ENCODE results near the gene PITHD1.
"Not testable (repeated sequence)": the region's sequence is repeated elsewhere in the genome, so short reads cannot be mapped to it uniquely, and the experiment has no call there.

Gene PITHD1

DNA sequence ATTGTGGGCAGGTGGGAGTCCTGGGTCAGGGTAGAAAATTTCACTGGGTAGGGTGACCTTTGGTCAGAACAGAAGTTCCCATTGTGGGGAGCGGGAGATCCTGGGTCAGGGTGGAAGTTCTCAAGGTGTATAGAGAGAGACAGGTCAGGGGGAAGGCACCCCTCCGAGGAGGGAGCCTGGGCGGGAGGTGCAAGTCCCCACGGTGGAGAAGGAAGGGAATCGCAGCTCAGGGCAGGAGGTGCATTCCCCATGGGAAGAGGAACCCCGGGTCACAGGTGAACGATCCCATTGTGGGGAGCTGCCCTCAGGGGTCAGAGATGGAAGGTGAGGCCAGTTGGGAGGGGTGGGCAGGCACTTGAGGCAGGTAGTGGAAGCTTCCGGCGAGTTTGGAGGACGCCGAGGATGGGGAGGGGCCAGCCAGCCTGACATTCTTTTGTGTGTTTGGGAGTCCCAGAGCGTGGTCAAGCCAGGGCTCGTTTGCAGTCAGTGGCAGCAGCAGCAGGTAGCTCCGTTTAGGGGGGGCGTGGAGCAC lies 13.4 kb downstream of the PITHD1 start:
- Mint-ChIP-seq H3K4me3 (peak overlapping the region; percentile 100), H3K4me1 (peaks cover 38% of the 10 kb centered on the region), H3K36me3 (peaks cover 86% of the 10 kb centered on the region), H3K27ac (peak overlapping the region; percentile 97), H3K9me3 (no peaks in the 10 kb centered on the region)
- DNase-seq (ENCODE audit: low spot score in 2 of 2) (no peak), ATAC-seq (peak; percentile 43)

DNA sequence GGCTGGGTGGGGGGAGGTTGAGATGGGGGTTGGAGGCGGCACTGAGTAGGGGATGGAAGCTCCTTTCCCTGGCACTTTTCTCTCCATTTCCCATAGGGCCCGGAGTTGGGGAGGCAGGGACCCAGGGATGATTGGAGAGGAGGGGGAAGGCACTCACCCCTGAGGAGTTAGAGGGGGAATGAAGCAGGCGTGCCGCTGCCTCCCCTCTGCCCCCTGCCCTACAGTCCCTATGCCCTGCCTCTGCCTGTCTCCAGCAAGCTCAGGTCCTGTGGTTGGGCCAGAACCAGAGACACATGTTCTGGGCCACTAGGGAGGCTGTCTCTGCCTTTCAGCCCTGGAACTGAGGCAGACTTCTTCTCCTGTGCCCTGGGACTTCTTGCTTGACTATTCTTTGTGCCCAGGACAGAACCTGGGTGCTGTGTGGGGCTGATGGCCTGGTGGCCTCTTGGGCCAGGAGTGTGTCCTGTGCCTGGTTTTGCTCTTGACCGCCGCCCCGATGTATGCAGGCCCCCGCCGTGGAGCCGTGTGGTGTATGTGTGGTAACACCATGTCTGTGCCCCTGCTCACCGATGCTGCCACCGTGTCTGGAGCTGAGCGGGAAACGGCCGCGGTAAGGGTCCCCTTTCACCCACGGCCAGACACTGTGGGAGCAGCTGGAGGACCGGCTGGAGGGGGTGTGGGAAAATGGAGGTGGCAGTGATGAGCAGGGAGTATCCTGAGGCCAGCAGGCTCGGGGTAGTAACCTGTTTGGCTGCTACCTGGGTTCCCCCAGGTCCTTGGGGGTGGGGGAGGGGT lies 14.1 kb downstream of the PITHD1 start:
- ATAC-seq (no peak), DNase-seq (ENCODE audit: low spot score in 2 of 2) (no peak)
- peak overlapping the region; percentile 97 for H3K27ac Mint-ChIP-seq
- H3K4me3 Mint-ChIP-seq = peak overlapping the region; percentile 100
- H3K36me3 Mint-ChIP-seq = peaks cover 86% of the 10 kb centered on the region
- peaks cover 44% of the 10 kb centered on the region for H3K4me1 Mint-ChIP-seq
- no peaks in the 10 kb centered on the region for H3K9me3 Mint-ChIP-seq

DNA sequence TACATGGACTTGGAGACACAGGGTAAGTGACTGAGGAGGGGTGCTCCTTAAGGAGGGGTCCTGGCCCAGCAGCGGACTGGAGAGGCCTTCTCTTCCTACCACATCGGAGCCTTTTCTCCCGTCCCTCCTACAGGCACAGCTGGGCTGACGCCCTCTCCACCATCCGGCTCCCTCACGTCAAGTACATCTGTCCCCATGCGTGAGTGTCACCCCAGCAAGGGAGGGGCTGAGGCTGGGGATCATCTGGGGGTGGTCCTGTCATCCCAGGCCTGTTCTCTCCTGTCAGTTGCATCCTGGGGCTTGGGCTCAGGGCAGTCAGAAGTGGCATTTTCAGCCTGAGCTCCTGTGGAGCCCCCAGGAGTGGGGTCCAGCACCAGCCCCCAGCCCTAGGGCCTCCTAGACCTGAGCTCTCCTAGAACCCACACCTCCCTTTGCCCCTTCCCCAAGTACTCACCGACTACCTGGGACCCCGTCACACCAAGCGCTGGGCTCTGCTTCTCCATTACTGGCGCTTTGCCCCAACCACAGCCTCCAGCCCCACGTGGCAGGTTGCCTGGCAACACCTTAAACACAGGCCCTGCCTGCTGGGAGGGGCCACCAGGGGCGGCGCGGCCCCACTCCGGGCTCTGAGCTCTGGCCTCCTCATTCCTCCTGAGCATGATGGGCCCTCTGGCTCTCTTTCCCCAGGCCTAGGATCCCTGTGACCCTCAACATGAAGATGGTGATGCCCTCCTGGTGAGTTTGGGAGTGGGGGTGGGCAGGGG lies 15.0 kb downstream of the PITHD1 start:
- H3K9me3 Mint-ChIP-seq = no peaks in the 10 kb centered on the region
- ATAC-seq (peak; percentile 8), DNase-seq (ENCODE audit: low spot score in 2 of 2) (no peak)
- H3K4me3 Mint-ChIP-seq = peak overlapping the region; percentile 100
- H3K27ac Mint-ChIP-seq = peak overlapping the region; percentile 97
- peaks cover 86% of the 10 kb centered on the region for H3K36me3 Mint-ChIP-seq
- H3K4me1 Mint-ChIP-seq = peaks cover 44% of the 10 kb centered on the region

DNA sequence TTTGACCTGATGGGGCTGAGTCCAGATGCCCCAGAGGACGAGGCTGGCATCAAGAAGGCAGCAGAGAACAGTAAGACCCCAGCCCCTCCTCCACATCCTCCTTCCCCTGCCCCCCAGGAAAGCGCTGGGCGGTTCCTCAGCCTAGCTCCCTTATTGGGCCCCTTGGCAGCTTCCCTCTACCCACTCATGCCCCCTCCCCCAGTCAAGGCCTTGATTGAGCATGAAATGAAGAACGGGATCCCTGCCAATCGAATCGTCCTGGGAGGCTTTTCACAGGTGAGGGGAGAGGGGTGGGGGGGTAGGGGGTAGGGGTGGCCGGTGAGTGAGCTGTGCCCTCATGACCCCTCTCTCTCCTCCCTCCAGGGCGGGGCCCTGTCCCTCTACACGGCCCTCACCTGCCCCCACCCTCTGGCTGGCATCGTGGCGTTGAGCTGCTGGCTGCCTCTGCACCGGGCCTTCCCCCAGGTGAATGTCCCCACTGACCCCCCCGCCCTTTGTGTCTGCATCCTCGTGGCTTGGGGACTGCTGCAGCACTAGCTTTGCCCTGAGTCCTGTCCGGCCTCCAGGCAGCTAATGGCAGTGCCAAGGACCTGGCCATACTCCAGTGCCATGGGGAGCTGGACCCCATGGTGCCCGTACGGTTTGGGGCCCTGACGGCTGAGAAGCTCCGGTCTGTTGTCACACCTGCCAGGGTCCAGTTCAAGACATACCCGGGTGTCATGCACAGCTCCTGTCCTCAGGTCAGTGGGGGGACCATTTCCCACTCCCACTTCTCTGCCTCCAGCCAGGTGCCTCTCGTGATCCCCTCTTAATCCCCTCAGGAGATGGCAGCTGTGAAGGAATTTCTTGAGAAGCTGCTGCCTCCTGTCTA lies 15.9 kb downstream of the PITHD1 start:
- peak overlapping the region; percentile 97 for H3K27ac Mint-ChIP-seq
- H3K4me3 Mint-ChIP-seq = no peak overlapping the region
- no peaks in the 10 kb centered on the region for H3K9me3 Mint-ChIP-seq
- ATAC-seq (no peak), DNase-seq (ENCODE audit: low spot score in 2 of 2) (no peak)
- peaks cover 86% of the 10 kb centered on the region for H3K36me3 Mint-ChIP-seq
- H3K4me1 Mint-ChIP-seq = peaks cover 46% of the 10 kb centered on the region

DNA sequence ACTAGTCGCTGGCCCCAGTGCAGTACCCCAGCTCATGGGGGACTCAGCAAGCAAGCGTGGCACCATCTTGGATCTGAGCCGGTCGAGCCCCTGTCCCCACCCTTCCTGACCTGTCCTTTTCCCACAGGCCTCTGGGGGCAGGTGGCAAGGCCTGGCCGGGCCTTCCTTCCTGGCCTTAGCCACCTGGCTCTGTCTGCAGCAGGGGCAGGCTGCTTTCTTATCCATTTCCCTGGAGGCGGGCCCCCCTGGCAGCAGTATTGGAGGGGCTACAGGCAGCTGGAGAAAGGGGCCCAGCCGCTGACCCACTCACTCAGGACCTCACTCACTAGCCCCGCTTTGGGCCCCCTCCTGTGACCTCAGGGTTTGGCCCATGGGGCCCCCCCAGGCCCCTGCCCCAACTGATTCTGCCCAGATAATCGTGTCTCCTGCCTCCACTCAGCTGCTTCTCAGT lies 16.5 kb downstream of the PITHD1 start:
- not testable (repeated sequence) for DNase-seq (ENCODE audit: low spot score in 2 of 2); H3K4me3 Mint-ChIP-seq; H3K9me3 Mint-ChIP-seq; ATAC-seq
- peak overlapping the region; percentile 45 for H3K27ac Mint-ChIP-seq
- H3K4me1 Mint-ChIP-seq = peaks cover 52% of the 10 kb centered on the region
- H3K36me3 Mint-ChIP-seq = peaks cover 88% of the 10 kb centered on the region

DNA sequence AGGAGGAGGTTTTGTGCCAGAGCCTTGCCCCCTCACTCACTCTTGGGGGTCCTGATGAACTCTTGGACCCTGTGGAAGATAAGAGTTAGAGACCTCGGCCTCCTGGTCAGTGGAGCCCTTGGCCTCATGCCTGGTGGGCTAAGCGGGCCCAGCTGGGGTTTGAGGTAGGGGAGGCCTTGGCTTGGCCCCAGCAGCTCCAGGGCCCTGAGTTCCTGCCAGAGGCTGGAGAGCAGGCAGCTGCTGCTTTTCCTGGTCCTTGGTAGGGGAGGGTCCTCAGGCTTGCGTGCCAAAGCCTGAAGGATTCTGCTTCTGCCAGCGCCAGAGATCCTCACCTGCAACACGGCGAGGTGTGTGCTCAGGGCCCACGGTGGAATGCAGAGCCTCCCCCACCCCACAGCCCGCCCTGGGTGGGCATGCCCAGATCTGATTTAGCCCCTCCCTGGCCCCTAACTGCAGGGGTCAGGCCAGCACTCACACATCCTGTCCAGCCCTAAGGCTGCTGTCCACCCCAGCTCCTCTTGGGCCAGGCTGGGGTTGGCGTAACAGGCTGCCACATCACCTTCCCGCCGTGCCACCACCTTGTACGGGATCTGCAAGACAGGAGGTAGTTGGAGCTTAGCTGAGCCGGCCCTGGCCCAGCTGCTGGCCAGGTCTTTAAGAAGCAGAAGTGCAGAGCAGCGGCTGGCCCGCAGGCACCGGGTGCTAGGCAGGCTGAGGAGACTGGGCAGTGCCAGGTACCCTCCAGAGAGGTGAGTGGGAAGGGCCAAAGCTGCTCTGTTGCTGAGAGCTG lies 17.7 kb downstream of the PITHD1 start:
- peak overlapping the region; percentile 56 for H3K27ac Mint-ChIP-seq
- peaks cover 84% of the 10 kb centered on the region for H3K36me3 Mint-ChIP-seq
- no peaks in the 10 kb centered on the region for H3K9me3 Mint-ChIP-seq
- ATAC-seq = no peak
- no peak for DNase-seq (ENCODE audit: low spot score in 2 of 2)
- H3K4me3 Mint-ChIP-seq = no peak overlapping the region
- peaks cover 47% of the 10 kb centered on the region for H3K4me1 Mint-ChIP-seq

DNA sequence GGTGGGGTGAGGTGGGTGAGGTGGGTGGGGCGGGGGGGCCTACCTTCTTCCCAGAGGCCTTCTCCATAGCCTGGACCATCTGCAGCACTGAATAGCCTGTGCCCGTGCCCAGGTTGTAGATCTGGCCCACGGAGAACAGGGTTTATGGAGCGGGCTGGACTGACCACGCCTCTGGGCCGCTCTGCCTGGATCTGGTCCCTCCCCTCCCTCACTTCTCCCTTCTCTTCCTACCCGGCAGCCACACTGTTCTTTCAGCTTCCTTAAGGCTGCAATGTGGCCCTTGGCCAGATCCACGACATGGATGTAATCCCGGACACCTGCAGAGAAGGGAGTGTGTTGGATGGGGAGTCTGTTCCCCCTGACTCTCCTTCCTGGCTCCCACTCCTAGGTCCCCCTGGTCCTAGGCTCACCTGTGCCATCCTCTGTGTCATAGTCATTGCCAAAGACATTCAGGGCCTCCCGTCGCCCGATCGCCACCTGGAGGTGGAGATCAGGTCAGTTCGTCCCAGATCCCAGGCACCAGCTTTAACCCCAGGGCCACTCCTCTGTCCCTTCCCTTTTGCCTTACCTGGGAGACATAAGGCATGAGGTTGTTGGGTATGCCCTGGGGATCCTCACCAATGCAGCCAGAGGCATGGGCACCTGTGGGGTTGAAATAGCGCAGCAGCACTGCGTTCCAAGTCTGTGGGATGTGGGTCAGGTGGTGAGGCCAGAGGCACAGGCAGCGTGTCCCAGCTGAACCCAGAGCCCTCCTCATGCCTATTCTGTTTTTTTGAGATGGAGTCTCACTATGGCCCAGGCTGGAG lies 18.5 kb downstream of the PITHD1 start:
- Mint-ChIP-seq H3K4me1 (peaks cover 39% of the 10 kb centered on the region), H3K36me3 (peaks cover 76% of the 10 kb centered on the region), H3K27ac (peak overlapping the region; percentile 56), H3K9me3 (no peaks in the 10 kb centered on the region), H3K4me3 (no peak overlapping the region)
- ATAC-seq (no peak), DNase-seq (ENCODE audit: low spot score in 2 of 2) (no peak)

DNA sequence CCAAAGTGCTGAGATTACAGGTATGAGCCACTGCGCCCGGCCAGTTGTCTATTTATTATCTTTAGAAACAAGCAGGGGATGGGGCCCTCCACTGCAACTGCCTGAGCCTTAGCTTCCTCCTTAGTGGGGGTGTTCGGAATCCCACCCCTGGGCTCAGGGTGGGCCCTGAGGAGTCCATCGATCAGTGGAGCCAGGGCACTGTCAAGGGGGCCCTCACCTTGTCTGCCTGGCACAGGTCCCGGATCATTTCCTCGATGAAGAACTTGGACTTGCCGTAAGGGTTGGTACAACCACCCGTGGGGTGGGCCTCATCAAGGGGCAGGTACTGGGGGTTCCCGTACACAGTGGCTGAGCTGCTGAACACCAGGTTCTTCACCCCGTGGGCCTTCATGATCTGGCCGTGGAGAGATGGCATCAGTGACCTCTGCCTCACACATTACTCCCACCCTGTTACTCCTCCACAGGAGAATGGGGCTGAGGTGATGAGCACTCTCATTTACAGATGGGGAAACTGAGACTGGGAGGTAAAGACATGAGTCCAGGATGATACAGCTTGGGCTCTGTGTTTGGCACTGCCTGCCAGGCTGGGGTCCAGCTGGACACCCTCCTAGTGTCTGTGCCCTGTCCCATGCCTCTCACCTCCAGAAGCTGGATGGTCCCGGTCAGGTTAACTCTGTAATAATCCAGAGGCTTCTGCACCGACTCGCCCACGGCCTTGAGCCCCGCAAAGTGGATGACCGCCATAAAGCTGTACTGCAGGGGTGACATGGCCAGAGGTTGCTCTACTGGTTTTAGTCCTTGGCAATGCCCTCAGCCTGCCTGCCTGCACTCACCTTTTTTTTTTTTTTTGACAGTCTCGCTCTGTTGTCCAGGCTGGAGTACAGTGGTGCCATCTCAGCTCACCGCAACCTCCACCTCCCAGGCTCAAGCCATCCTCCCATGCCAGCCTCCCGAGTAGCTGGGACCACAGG lies 19.5 kb downstream of the PITHD1 start:
- no peak overlapping the region for H3K4me3 Mint-ChIP-seq
- no peak for ATAC-seq
- H3K27ac Mint-ChIP-seq = no peak overlapping the region
- H3K9me3 Mint-ChIP-seq = no peaks in the 10 kb centered on the region
- no peak for DNase-seq (ENCODE audit: low spot score in 2 of 2)
- H3K4me1 Mint-ChIP-seq = peaks cover 28% of the 10 kb centered on the region
- H3K36me3 Mint-ChIP-seq = peaks cover 67% of the 10 kb centered on the region

DNA sequence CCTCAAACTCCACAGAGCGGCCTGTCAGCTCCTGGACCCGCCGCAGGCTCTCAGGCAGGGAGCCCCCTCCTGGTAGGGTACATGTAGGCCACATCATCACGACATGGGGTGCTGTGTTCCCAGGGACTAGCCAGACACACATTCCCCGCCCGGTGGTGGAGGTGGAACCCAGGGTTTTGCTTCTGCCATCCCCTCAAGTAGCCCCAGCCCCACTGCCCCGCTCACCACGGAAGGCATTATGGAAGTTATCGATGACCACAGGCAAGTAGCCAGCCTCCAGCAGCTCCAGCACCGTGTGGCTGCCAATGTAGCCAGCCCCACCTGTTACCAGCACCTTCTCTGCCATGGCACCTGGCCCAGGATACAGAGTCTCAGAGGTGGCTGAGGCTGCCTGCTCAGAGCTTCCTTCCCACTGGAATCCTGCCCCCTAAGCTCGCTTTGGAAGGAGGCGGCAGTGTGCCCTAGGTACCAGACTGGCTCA lies 20.5 kb downstream of the PITHD1 start:
- Mint-ChIP-seq H3K4me3 (peak overlapping the region; percentile 90), H3K36me3 (peaks cover 60% of the 10 kb centered on the region), H3K9me3 (no peaks in the 10 kb centered on the region), H3K27ac (peak overlapping the region; percentile 95), H3K4me1 (peaks cover 19% of the 10 kb centered on the region)
- ATAC-seq (no peak), DNase-seq (ENCODE audit: low spot score in 2 of 2) (no peak)

DNA sequence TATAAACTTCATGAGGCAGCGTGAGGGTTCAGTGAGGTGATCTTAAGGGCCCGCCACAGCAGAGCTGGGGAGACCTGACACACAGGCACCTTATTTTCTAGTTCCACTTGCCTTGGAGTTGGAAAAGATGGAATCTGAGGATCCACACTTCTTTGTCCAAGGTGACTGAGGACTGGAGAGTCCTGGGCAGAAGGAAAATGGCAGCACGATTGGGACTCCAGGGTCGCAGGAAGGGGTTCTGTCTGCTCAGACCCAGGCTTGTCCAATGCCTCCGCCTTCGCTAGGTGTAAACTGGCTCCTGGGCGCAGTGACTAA lies 21.0 kb downstream of the PITHD1 start:
- ATAC-seq = no peak

DNA sequence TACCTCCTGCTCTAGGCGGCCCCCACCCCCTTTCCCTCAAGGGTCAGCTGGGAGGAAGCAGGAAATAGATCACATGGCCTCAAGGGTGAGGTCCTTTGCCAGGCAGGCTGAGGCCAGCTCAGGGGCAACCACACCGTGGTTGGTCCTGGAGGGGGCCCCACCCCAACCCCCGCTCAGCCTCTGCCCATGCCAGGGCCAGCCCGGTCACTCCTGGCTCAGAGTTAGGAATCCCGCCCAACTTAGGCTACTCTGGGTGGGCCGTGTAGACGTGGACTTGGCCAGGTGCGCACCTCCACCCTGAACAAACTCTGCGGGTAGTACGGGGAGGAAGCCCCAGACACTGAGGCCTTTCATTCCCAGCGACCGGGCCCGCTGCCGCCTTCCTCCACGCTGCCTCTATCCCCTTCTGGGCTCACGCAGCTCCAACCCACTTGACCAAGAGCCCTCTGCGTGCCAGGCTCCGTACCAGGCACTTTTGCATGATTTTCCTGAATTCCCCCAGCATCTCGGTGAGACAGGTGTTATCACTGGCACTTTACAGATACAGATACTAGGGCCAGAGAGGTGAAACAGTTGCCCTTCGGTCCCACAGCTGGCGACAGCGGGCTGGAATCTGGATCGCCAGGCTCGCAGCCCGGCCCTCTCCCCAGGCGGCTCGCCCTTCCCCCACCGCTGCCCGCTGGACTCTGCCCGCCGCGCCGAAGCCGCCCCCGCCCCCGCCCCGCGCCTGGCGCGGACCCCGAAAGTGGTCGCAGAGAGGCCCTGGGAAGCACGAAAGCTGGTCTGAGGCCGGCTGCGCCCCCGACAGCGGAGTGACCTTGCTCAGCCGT lies 21.6 kb downstream of the PITHD1 start:
- H3K4me1 Mint-ChIP-seq = peaks cover 19% of the 10 kb centered on the region
- DNase-seq (ENCODE audit: low spot score in 2 of 2) (peak; percentile 34 to 73), ATAC-seq (peak; percentile 56)
- peaks cover 53% of the 10 kb centered on the region for H3K36me3 Mint-ChIP-seq
- peak overlapping the region; percentile 95 for H3K27ac Mint-ChIP-seq
- no peaks in the 10 kb centered on the region for H3K9me3 Mint-ChIP-seq
- peak overlapping the region; percentile 90 for H3K4me3 Mint-ChIP-seq

More for the DNA sequence above, 21.0 kb downstream of the PITHD1 start:
- Mint-ChIP-seq H3K4me3 (peak overlapping the region; percentile 90), H3K27ac (peak overlapping the region; percentile 95), H3K4me1 (peaks cover 19% of the 10 kb centered on the region), H3K36me3 (peaks cover 58% of the 10 kb centered on the region), H3K9me3 (no peaks in the 10 kb centered on the region)
- no peak for DNase-seq (ENCODE audit: low spot score in 2 of 2)
